Activated CD4-positive, alpha-beta T cell treated with anti-CD3 and anti-CD28 coated beads, Interleukin-2, amount 10 ng/mL, durations not matched to agents 24 days and 14 days (primary cell): ENCODE data around the gene TDRD15. TPM values are rescaled to one million over a fixed set of nuclear protein-coding genes. Genes with fewer than 3 reads are reported as not detected.

ENCODE experiments used
- DNase-seq: peaks from one replicate; pipeline ENCODE4 v3.0.0; 2022
- H3K27ac Mint-ChIP-seq: one replicate; pipeline ENCODE4 v1.8.0; 2022; ENCODE audit warnings: mild to moderate bottlenecking, mixed read lengths
- H3K27me3 Mint-ChIP-seq: one replicate; pipeline ENCODE4 v1.8.0; 2022; ENCODE audit warnings: mixed read lengths
- H3K36me3 Mint-ChIP-seq: one replicate; pipeline ENCODE4 v1.8.0; 2022; ENCODE audit warnings: low read depth, mild to moderate bottlenecking, mixed read lengths
- H3K4me1 Mint-ChIP-seq: one replicate; pipeline ENCODE4 v1.8.0; 2021; ENCODE audit warnings: mixed read lengths
- H3K4me3 Mint-ChIP-seq: one replicate; pipeline ENCODE4 v1.8.0; 2022; ENCODE audit warnings: mild to moderate bottlenecking, moderate library complexity, mixed read lengths
- H3K9me3 Mint-ChIP-seq: one replicate; pipeline ENCODE4 v1.8.0; 2021; ENCODE audit warnings: mixed read lengths
- intact Hi-C: fragments of 100-400 bp; cut with micrococcal nuclease; formaldehyde crosslinking; loops from one replicate; pipeline ENCODE4 v1.15.1; 2023
- total RNA-seq: library from RNA; stranded (reverse); gene quantifications from 2 replicates; pipeline ENCODE4 v1.2.3, GENCODE V29; 2022

Gene TDRD15
- total RNA-seq, 1 donor from 2014 or later, result not detected

DNA sequence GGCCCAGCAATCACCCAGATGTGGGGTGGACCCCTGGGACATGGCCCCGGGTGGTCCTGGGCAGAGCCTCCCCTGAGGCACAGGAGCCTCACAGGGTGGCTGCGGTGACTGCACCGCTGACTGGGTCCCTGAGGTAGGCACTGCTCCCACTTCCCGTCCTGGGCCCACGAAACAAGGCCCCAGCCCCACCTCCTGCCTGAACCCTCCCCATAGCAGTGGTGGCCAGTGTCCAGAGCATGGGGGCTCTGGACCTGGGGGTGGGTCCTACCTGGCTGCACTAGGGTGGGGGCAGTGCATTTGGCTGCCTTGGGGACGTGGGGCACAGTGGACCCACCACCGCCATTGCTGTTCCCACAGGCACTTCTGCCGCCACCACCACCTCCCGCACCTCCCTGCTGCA lies 39.4 kb downstream of the TDRD15 start:
- Mint-ChIP-seq H3K27ac (no peak overlapping the region), H3K4me1 (no peaks in the 10 kb centered on the region), H3K27me3 (no peaks in the 10 kb centered on the region), H3K4me3 (no peak overlapping the region), H3K9me3 (no peaks in the 10 kb centered on the region), H3K36me3 (no peaks in the 10 kb centered on the region)
- intact Hi-C loops, result no loop called here
- DNase-seq, result no peak

DNA sequence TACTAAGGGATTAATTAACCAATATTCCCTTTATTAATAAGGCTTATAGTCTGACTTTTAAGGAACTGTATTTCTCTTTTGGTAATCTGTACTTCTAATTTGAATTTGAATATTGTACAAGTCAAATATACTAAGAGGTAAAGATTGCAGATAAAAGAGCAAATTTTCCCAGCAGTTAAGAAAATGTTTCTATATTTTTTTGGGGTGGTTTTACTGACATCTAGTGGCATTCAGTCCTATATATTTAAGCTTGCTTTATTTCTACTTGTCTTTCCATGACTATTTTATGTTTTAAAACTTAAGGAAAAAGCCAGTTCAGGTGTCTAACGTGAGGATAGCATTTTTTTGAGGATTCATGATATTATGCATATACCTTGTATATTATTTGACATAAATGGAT lies 41.6 kb downstream of the TDRD15 start:
- no peak overlapping the region for H3K27ac Mint-ChIP-seq
- H3K4me3 Mint-ChIP-seq, result no peak overlapping the region
- intact Hi-C loops, result no loop called here
- H3K36me3 Mint-ChIP-seq, result no peaks in the 10 kb centered on the region
- no peaks in the 10 kb centered on the region for H3K27me3 Mint-ChIP-seq
- H3K9me3 Mint-ChIP-seq, result no peaks in the 10 kb centered on the region
- DNase-seq, result no peak
- H3K4me1 Mint-ChIP-seq, result no peaks in the 10 kb centered on the region

DNA sequence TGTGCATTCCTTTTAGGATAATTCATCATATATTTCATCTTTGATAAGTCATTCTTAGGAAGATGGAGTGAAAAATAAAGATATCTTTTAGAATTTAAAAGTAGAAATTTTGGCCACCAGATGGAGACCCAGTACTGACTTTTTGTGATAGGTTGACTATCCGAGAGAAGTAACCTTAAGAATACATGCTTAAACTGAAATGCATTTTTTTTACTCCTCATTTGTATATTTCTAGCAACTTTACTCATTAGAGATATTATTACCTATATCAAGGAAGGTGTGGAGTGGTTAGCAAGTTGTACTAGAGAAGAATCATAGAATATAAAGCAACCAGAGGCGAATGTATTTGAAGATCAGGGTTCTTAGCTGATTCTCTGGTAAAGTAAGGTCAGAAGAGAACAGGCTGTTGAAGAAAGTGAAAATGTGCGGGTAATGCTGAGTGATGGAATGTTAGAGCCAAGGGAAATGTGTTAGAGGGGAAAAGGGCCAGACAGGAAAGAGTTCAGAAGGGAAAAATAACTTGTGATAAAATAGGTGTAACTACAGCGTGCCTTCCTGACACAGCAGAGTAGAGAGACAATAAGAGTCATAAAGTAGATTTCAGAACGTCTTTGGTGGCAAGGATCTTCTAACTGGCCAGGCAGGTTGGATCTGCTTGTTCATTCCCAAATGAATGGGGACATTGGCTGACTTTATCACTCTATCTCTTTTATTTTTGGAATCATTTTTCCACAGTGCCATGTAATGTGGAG lies 52.3 kb downstream of the TDRD15 start:
- H3K4me1 Mint-ChIP-seq, result no peaks in the 10 kb centered on the region
- no peaks in the 10 kb centered on the region for H3K36me3 Mint-ChIP-seq
- peaks cover 3% of the 10 kb centered on the region for H3K27me3 Mint-ChIP-seq
- intact Hi-C loops, result no loop called here
- H3K4me3 Mint-ChIP-seq, result no peak overlapping the region
- H3K9me3 Mint-ChIP-seq, result no peaks in the 10 kb centered on the region
- DNase-seq, result no peak
- no peak overlapping the region for H3K27ac Mint-ChIP-seq

DNA sequence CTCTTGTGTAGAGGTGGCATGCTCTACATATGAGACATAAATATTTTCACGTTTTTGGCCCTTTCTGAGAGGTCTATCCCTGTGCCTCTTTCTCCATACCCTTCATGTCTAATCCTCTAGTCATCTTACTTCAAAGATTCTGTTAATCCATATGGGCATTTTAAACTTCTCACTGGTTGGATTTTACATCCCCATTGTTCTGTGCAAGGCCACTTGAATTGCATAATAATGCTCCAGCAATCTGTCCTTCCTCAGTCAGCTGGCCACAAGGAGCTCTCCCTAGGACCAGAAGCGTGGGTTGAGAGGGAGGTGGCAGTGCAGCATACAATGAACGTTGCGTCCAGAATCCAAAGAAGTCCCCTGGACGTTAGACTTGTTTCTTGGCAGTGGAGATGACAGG lies 58.2 kb downstream of the TDRD15 start:
- Mint-ChIP-seq H3K4me3 (no peak overlapping the region), H3K27ac (no peak overlapping the region), H3K27me3 (peaks cover 3% of the 10 kb centered on the region), H3K4me1 (no peaks in the 10 kb centered on the region), H3K9me3 (no peaks in the 10 kb centered on the region), H3K36me3 (no peaks in the 10 kb centered on the region)
- intact Hi-C loops, result no loop called here
- DNase-seq, result no peak

DNA sequence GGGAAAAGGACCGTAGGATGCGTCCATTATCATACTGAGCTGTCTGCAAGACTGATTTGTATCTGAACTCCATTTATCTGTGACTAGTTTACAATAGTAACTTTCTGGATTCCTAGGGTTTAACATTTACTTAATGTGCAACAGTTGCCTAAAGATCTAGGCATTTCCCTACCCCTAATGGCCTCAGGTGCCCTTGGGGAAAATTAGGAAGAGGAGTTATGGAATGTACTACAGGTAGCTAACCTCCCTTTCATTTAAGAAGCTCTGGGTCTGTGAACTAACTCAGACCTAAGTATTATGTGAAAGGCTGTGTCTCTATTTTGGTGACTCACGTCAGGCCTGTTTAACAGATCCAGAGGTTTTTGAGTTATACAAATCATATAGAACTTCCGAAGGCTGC lies 59.5 kb downstream of the TDRD15 start:
- intact Hi-C loops, result no loop called here
- Mint-ChIP-seq H3K4me3 (no peak overlapping the region), H3K27me3 (peaks cover 3% of the 10 kb centered on the region), H3K36me3 (no peaks in the 10 kb centered on the region), H3K9me3 (no peaks in the 10 kb centered on the region), H3K4me1 (no peaks in the 10 kb centered on the region), H3K27ac (no peak overlapping the region)
- DNase-seq, result no peak

DNA sequence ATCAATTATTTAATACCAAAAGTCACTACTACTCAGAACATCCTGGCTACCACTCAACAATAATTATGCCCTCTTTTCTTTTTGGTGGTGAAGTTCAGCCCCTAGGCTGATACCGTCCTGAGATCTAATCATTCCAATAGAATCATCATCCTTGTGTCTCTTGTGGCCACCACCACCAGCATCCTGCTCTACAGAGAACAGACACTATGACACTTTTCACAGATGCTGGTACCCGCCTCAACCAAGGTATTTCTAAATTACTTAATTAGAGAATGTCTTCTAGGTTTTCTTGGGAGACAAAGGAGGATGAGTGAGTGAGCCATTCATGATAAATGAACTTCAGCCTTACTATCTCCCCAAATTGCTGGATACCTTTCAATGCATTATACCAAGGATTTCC lies 60.0 kb downstream of the TDRD15 start:
- intact Hi-C loops, result no loop called here
- no peaks in the 10 kb centered on the region for H3K4me1 Mint-ChIP-seq
- no peaks in the 10 kb centered on the region for H3K9me3 Mint-ChIP-seq
- H3K4me3 Mint-ChIP-seq, result no peak overlapping the region
- no peak overlapping the region for H3K27ac Mint-ChIP-seq
- DNase-seq, result no peak
- no peaks in the 10 kb centered on the region for H3K36me3 Mint-ChIP-seq
- no peaks in the 10 kb centered on the region for H3K27me3 Mint-ChIP-seq

DNA sequence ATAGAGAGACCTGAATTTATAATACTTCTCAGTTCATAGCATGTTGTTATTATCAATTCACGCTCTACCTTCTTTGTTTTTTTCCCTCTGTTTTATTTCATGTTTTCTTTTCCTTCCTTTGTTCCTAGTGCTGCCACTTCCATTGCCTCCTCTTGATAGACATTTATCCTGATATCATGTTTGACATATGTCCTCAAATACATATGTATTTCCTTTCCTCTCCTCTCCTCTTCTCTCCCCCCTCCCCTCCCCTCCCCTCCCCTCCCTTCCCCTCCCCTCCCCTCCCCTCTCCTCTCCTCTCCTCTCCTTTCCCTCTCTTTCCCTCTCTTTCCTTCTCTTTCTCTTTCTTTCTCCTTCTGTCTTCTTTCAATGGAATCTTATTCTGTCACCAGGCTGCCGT lies 67.8 kb downstream of the TDRD15 start:
- DNase-seq, result no peak
- H3K36me3 Mint-ChIP-seq, result no peaks in the 10 kb centered on the region

More for the DNA sequence above, 67.8 kb downstream of the TDRD15 start:
- intact Hi-C loops, result no loop called here
- H3K27me3 Mint-ChIP-seq, result no peaks in the 10 kb centered on the region
- no peaks in the 10 kb centered on the region for H3K9me3 Mint-ChIP-seq
- no peak overlapping the region for H3K27ac Mint-ChIP-seq
- H3K4me3 Mint-ChIP-seq, result no peak overlapping the region
- H3K4me1 Mint-ChIP-seq, result no peaks in the 10 kb centered on the region

Other genes with a start within 250 kb of the TDRD15 start
- gene APOB, start 79.9 kb upstream of the TDRD15 start, total RNA-seq, result not detected in 2 replicates